ENCODE data around the gene GLIS2.
A peak's percentile ranks its signal among the peaks of the same experiment; 100 is the strongest.

- TF ChIP-seq CTCF (IDR thresholded peaks at IDR 0.05; ENCODE audit: low read depth, low read length, missing input control) (no peak), RAD21 (IDR thresholded peaks at IDR 0.05) (peak in 1 of 2 donors; percentile 27), FOXA1 (IDR thresholded peaks at IDR 0.05) (no peak)
Measured at GRCh38 chr16:4376126-4376892, 60.4 kb downstream of the GLIS2 start.

All from liver (tissue), 3 donors.